IPS-18a (cell line): ENCODE data around the gene BAAT.
"Not testable (repeated sequence)": the region's sequence is repeated elsewhere in the genome, so short reads cannot be mapped to it uniquely, and the experiment has no call there.

Experiments
- H3K27ac ChIP-seq: one replicate; pipeline ENCODE4 v1.5.1; 2013; ENCODE audit warnings: low read length
- H3K27me3 ChIP-seq: one replicate; pipeline ENCODE4 v1.6.1; 2013; ENCODE audit warnings: mild to moderate bottlenecking, low read length; ENCODE audit not compliant: control insufficient read depth, insufficient read depth
- H3K36me3 ChIP-seq: one replicate; pipeline ENCODE4 v1.6.1; 2013; ENCODE audit warnings: low read depth, low read length; ENCODE audit not compliant: control insufficient read depth
- H3K4me1 ChIP-seq: one replicate; pipeline ENCODE4 v1.6.1; 2013; ENCODE audit warnings: low read depth, low read length; ENCODE audit not compliant: control insufficient read depth
- H3K4me3 ChIP-seq: one replicate; pipeline ENCODE4 v1.5.1; 2013; ENCODE audit warnings: low read length
- H3K9ac ChIP-seq: one replicate; pipeline ENCODE4 v1.6.1; 2013; ENCODE audit warnings: mild to moderate bottlenecking, low read length, moderate library complexity
- H3K9me3 ChIP-seq: one replicate; pipeline ENCODE4 v1.6.1; 2013; ENCODE audit warnings: low read depth, low read length; ENCODE audit not compliant: control insufficient read depth

BAAT gene

DNA sequence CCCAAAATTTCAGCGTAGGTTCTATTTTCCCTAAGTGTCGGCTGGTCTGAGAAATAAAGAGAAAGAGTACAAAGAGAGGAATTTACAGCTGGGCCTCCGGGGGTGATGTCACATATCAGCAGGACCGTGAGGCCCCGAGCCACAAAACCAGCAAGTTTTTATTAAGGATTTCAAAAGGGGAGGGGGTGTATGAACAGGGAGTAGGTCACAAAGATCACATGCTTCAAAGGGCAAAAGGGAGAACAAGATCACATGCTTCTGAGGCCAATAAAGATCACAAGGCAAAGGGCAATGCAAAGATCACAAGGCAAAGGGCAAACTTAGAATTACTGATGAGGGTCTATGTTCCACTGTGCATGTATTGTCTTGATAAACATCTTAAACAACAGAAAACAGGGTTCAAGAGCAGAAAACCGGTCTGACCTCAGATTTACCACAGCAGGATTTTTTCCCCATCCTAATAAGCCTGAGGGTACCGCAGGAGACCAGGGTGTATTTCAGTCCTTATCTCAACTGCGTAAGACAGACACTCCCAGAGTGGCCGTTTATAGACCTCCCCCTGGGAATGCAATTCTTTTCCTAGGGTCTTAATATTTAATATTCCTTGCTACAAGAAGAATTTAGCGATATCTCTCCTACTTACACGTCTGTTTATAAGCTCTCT is at the start of gene BAAT:
Gene BAAT, minus strand, starts transcription at position 134 of the 664 bp plus-strand sequence. CDS start 13,602 bp downstream, outside the sequence.
- H3K27ac ChIP-seq, H3K27me3 ChIP-seq, H3K4me3 ChIP-seq, H3K4me1 ChIP-seq, H3K9me3 ChIP-seq, H3K9ac ChIP-seq: not testable (repeated sequence)
- H3K36me3 ChIP-seq = peaks cover 19% of the 10 kb centered on the region

DNA sequence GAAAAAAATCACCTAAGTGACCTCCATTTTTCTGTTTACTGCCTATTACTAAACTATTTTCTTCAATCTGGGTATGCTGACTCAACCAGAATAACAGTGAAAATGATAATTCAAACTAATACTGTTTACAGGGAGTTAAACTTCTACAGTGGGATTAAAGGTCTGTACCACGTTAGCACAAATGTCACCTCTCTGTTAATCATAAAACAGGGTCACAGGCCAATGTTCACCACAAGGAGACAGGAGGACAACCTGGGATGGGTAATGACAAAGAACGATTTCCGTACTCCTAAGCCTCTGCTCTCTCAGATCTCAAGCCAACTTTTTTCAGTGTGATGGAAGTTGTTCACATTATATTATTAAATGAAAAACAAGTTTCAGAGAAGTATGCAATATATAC is 48.4 kb upstream of the BAAT start:
- Histone ChIP-seq H3K9ac (no peak overlapping the region), H3K4me1 (no peaks in the 10 kb centered on the region), H3K27ac (no peak overlapping the region), H3K36me3 (no peaks in the 10 kb centered on the region), H3K9me3 (no peaks in the 10 kb centered on the region), H3K4me3 (no peak overlapping the region), H3K27me3 (no peaks in the 10 kb centered on the region)

DNA sequence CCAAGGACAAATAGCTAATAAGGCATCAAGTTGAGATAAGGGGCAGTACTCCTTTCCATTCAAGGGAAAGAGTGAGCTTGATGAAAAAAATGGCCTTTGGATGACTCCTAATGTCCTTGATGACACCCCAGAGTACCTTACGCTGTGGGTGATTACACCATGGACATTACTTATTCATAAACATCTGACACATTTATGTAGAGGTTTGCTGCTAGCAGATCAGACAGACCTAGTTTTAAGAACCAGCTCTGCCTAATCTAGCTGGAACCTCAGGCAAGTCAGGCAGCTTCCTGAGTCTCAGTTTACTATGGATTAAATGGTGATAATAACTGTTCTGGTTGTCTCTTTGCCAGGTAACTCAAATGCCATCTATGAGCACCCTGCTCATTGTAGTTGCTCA is 47.9 kb upstream of the BAAT start:
- H3K27me3 ChIP-seq = no peaks in the 10 kb centered on the region
- H3K27ac ChIP-seq = no peak overlapping the region
- no peak overlapping the region for H3K9ac ChIP-seq
- no peaks in the 10 kb centered on the region for H3K36me3 ChIP-seq
- no peaks in the 10 kb centered on the region for H3K4me1 ChIP-seq
- no peaks in the 10 kb centered on the region for H3K9me3 ChIP-seq
- H3K4me3 ChIP-seq = no peak overlapping the region

DNA sequence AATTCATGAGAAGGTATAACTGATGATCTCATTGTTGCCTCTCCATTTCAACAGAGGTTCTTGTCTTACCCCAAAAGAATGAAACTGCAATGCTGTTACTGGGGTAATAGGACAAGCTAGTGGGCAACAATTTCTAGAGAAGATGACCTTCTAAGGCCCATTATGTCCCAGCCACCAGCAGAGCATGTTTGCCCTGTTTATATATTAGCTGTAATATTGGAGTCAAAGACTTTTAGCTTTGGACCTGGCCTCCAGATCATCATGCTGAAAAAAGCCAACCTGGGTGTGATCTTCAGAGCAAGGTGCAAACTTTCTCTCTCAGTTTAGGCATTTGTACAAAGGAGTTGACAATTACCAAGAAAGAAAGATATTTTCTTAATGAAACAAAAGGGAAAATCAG is 47.4 kb upstream of the BAAT start:
- Histone ChIP-seq H3K4me1 (no peaks in the 10 kb centered on the region), H3K9ac (no peak overlapping the region), H3K27ac (no peak overlapping the region), H3K36me3 (no peaks in the 10 kb centered on the region), H3K9me3 (no peaks in the 10 kb centered on the region), H3K27me3 (no peaks in the 10 kb centered on the region), H3K4me3 (no peak overlapping the region)

DNA sequence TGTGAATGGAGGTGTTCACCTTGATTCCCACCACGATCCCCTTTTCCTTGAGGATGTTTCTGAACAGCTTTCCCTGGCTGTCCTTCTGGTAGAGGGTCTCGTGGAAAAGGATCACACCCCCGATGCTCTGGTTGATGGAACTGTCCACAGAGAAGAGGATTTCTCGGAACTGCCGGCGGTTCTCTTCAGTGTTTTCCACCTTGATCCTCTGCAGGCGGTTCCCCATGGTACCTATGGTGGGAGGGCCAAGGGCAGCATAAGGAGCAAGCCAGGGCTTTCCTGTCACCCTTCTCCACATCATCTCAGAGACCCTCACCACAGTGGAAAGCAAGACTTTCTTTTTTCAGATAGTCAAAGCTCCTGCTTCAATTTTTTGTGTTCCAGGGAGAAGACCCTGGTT is 44.9 kb upstream of the BAAT start:
- H3K9ac ChIP-seq = no peak overlapping the region
- H3K4me3 ChIP-seq = no peak overlapping the region
- no peaks in the 10 kb centered on the region for H3K36me3 ChIP-seq
- H3K27ac ChIP-seq = no peak overlapping the region
- no peaks in the 10 kb centered on the region for H3K4me1 ChIP-seq
- no peaks in the 10 kb centered on the region for H3K27me3 ChIP-seq
- no peaks in the 10 kb centered on the region for H3K9me3 ChIP-seq

DNA sequence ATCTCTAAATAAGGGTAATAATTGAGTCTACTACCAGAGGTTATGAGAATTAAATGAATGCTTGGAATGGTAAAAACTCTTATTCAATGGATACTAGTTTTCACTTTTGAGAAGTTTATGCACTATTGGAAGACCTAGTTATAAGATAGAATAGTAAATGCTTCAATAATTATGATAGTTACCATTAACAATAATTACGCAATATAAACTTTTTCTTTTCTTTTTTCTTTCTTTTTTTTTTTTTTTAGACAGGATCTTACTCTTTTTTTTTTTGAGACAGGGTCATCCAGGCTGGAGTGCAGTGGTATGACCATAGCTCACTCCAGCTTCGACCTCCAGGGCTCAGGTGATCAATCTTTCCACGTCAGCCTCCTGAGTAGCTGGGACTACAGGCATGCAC is 44.1 kb upstream of the BAAT start:
- H3K9me3 ChIP-seq = no peaks in the 10 kb centered on the region
- H3K36me3 ChIP-seq = no peaks in the 10 kb centered on the region
- no peak overlapping the region for H3K4me3 ChIP-seq
- no peak overlapping the region for H3K27ac ChIP-seq
- no peaks in the 10 kb centered on the region for H3K27me3 ChIP-seq
- no peak overlapping the region for H3K9ac ChIP-seq
- no peaks in the 10 kb centered on the region for H3K4me1 ChIP-seq

DNA sequence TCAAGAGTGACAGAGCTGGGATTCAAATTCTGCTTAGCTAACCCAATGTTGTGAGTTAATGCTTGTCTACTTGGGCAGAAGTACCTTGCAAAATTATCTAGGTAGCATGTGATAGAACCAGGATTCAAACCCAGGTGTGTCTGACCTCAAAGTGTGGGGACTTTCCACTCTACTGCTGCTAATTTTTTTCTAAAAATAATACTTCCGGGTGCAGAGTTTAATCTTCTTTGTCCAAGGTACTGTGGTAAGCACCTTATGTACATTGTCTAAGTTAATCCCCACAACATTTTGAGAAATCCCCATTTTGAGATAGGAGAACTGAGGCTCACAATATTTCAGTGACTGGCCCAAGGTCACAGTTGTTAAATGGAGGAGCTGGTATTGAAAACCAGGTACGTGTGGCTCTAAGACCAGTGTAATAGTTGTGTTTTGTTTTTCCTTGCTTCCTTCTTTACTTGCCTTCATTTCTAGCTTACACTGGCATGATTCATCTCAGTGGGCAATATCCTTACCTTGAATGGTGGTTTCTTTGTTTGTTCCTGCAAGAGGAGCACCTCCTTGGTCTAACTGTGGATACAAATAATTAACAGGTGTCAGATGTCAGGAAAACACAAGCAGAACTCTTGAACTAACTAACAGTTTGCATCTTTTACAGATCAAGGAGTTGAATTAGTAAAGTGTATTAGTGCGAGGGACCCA is 43.3 kb upstream of the BAAT start:
- Histone ChIP-seq H3K9ac (no peak overlapping the region), H3K4me1 (no peaks in the 10 kb centered on the region), H3K9me3 (no peaks in the 10 kb centered on the region), H3K27me3 (no peaks in the 10 kb centered on the region), H3K36me3 (no peaks in the 10 kb centered on the region), H3K4me3 (no peak overlapping the region), H3K27ac (no peak overlapping the region)

DNA sequence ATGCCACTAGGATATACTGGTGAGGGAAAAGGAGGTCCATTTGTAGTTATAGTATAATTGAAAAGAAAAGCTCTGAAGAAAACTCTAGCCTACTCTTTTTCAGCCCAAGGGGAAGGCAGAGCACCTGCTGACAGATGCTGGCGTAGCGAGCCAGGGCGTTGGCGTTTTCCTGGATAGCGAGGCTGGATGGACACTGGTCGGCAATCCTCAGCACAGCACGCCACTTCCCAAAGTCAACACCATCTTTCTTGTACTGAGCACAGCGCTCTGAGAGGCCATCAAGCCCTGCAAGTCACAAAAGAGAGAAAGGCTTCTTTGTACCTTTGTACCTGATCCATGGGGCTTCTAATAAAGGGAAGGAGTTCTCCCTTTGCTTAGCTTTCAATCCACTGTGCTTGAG is 42.6 kb upstream of the BAAT start:
- Histone ChIP-seq H3K9ac (no peak overlapping the region), H3K27me3 (no peaks in the 10 kb centered on the region), H3K27ac (no peak overlapping the region), H3K9me3 (no peaks in the 10 kb centered on the region), H3K36me3 (no peaks in the 10 kb centered on the region), H3K4me1 (peaks cover under 1% of the 10 kb centered on the region), H3K4me3 (no peak overlapping the region)

DNA sequence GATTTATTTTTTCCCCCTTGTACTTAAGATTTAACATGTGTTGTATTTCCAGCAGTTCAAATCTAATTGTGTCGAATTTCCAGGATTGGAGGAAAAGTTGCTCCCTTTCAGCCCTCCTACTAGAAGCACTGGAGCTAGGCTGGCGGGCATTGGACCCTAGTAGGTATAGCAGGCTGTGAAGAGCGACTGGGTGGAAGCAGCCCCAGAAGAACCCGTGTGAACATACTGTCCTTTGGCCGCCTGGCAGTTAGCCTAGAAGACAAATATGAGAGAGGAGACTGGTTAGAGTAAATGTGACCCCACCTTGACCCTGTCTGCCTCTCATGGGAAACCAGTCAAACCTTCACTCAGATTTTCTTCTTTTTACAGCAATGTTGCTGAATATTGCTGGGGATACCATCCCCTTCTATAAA is 36.9 kb upstream of the BAAT start:
- no peak overlapping the region for H3K9ac ChIP-seq
- H3K27me3 ChIP-seq = no peaks in the 10 kb centered on the region
- H3K27ac ChIP-seq = no peak overlapping the region
- no peaks in the 10 kb centered on the region for H3K36me3 ChIP-seq
- no peaks in the 10 kb centered on the region for H3K9me3 ChIP-seq
- H3K4me3 ChIP-seq = no peak overlapping the region
- peaks cover 3% of the 10 kb centered on the region for H3K4me1 ChIP-seq

DNA sequence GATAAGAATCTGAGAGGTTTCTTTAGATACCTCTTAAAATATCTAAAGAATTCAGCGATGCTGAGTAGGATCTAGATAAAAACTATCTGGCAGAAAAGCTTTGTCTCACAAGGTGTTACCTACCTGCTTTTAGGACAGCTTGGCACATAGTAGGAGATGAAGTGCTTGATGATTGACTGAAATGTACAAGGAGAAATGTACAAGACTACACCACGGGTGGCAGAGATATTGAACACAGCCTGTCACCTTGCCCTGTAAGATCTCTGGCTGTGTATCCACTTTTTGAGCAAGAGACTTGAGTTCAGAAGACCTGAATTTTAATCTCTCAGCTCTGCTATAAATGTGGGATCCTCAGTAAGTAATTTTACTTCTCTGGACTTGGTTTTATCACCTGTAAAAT is 35.1 kb upstream of the BAAT start:
- Histone ChIP-seq H3K27ac (no peak overlapping the region), H3K4me3 (no peak overlapping the region), H3K9ac (no peak overlapping the region), H3K36me3 (no peaks in the 10 kb centered on the region), H3K27me3 (no peaks in the 10 kb centered on the region), H3K4me1 (peaks cover 3% of the 10 kb centered on the region), H3K9me3 (no peaks in the 10 kb centered on the region)

DNA sequence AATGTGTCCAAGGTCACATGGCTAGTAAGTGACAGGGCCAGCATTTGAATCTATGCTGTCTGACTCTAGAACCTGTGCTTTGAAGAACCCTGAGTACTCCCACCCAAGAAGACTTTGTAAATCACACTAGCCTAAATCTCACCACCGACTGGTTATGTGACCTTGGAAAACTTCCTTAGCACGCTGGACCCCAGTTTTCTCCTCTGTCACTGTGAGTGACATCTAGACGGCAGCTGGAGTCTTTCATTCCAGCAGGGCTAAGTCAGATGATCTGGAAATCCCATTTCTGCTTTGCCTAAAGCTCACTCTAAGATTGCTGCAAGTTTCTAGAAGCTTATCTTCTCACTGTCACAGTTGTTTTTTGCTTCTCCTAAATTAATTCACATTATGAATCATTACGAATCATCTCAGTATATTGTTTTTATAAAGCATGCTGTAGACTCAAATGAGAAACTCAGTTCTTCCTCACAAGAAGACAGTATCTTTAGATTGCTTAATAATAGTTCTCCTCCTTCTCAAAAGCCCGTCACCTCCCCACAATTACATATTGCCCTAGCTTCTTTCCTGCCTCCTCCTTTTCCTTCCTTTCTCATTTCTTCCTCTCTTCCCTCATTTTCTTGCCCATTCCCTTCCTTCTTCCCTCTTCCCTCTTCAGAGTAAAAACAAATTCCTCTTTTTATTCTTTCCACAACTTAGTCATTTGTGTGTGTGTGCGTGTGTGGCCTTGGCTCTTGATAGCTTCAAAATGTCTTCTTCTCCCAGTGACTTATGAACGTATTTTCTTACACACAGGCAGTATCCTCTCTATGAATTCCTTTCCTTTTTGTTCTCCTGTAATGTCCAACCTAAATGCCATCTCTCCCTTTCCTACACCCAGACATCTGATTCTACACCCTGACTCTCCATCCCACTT is 34.0 kb upstream of the BAAT start:
- H3K27ac ChIP-seq = no peak overlapping the region
- no peaks in the 10 kb centered on the region for H3K27me3 ChIP-seq
- no peak overlapping the region for H3K9ac ChIP-seq
- H3K9me3 ChIP-seq = no peaks in the 10 kb centered on the region
- H3K4me3 ChIP-seq = no peak overlapping the region
- peaks cover 3% of the 10 kb centered on the region for H3K4me1 ChIP-seq
- H3K36me3 ChIP-seq = no peaks in the 10 kb centered on the region
